NT2/D1 (cell line): ENCODE measurements around the gene ATP5F1E.

Experiments used
- SUZ12 ChIP-seq: IDR thresholded peaks from 2 replicates; pipeline ENCODE4 v1.6.1; 2011; ENCODE audit not compliant: insufficient read length, insufficient read depth; ENCODE audit errors: extremely low read depth
- YY1 ChIP-seq: IDR thresholded peaks from 2 replicates; pipeline ENCODE4 v1.6.1; 2011; ENCODE audit not compliant: insufficient read length, insufficient read depth
- ZNF274 ChIP-seq: IDR thresholded peaks from 2 replicates; pipeline ENCODE4 v1.6.1; 2011; ENCODE audit warnings: mild to moderate bottlenecking, low read depth, low read length

GRCh38 chr20:59032713-59033059, 551 bp upstream of the ATP5F1E start:
- TF ChIP-seq SUZ12: no peak
- no peak for TF ChIP-seq ZNF274
- no peak for TF ChIP-seq YY1
